DMS53 treated with DMSO at 0.1 percent for 48 hours (cell line): Measurements from ENCODE around the gene WBP11.
A peak's percentile ranks its signal among the peaks of the same experiment; 100 is the strongest.

Experiments used
- DNase-seq: peaks from one replicate; lab custom pipeline; 2025; ENCODE audit not compliant: unreplicated experiment; lab: John Stamatoyannopoulos, UW

The WBP11 gene

GRCh38 chr12:14825256-14825655 lies 22.0 kb upstream of the WBP11 start:
- no peak for DNase-seq

GRCh38 chr12:14824012-14824634 lies 20.8 kb upstream of the WBP11 start:
- DNase-seq: no peak

- no peak for DNase-seq
Measured at GRCh38 chr12:14814014-14814413, 10.7 kb upstream of the WBP11 start, which contains the start of gene SMCO3. TSS of gene SMCO3 (minus strand) at chr12:14814182. CDS start at chr12:14806680, 7,502 bp downstream.

GRCh38 chr12:14811486-14811885 lies 8.2 kb upstream of the WBP11 start:
- DNase-seq: no peak

GRCh38 chr12:14810953-14811483 lies 7.7 kb upstream of the WBP11 start:
- DNase-seq: peak; percentile 65

- DNase-seq: no peak
Measured at GRCh38 chr12:14810167-14810952, 7.1 kb upstream of the WBP11 start.

- no peak for DNase-seq
Measured at GRCh38 chr12:14803830-14804160, 517 bp upstream of the WBP11 start.

- no peak for DNase-seq
Measured at GRCh38 chr12:14802721-14803010, 612 bp downstream of the WBP11 start.

GRCh38 chr12:14802247-14802646 lies 1.0 kb downstream of the WBP11 start:
- no peak for DNase-seq

- DNase-seq: no peak
Measured at GRCh38 chr12:14795028-14795448, 8.2 kb downstream of the WBP11 start.

- DNase-seq: no peak
Measured at GRCh38 chr12:14785568-14785967, 17.7 kb downstream of the WBP11 start.

- no peak for DNase-seq
Measured at GRCh38 chr12:14784471-14784870, 18.8 kb downstream of the WBP11 start.

- DNase-seq: no peak
Measured at GRCh38 chr12:14782756-14783155, 20.5 kb downstream of the WBP11 start.

- no peak for DNase-seq
Measured at GRCh38 chr12:14781563-14781962, 21.7 kb downstream of the WBP11 start.

GRCh38 chr12:14780859-14781258 lies 22.4 kb downstream of the WBP11 start:
- no peak for DNase-seq

GRCh38 chr12:14779834-14780233 lies 23.4 kb downstream of the WBP11 start:
- no peak for DNase-seq

- DNase-seq: peak; percentile 88
Measured at GRCh38 chr12:14777271-14777670, 26.0 kb downstream of the WBP11 start.

GRCh38 chr12:14776236-14776961 lies 26.9 kb downstream of the WBP11 start:
- DNase-seq: no peak

GRCh38 chr12:14775636-14775980 lies 27.7 kb downstream of the WBP11 start:
- no peak for DNase-seq

- no peak for DNase-seq
Measured at GRCh38 chr12:14774906-14775635, 28.2 kb downstream of the WBP11 start.
